ENCODE measurements around the gene VPS26A.

Gene VPS26A

GRCh38 chr10:69080226-69080625 is 43.8 kb upstream of the VPS26A start:
- Histone ChIP-seq H2AFZ (ENCODE audit: low read length) (no peak overlapping the region), H3K9me3 (replicated peaks in 1 of 2; ENCODE audit: control insufficient read depth in 2 of 2, insufficient read depth in 1 of 2, low read depth in 1 of 2, low read length in 2 of 2) (no peaks in the 10 kb centered on the region), H3K36me3 (replicated peaks in 1 of 2; ENCODE audit: control insufficient read depth in 2 of 2, insufficient read depth in 2 of 2, low read length in 2 of 2) (no peaks in the 10 kb centered on the region), H3K23ac (ENCODE audit: low read depth, low read length, poor library complexity) (no peak overlapping the region), H2BK12ac (ENCODE audit: low read length) (no peak overlapping the region), H3K18ac (ENCODE audit: low read length) (no peak overlapping the region), H2BK15ac (ENCODE audit: low read length) (no peak overlapping the region), H3K4me2 (ENCODE audit: insufficient read depth, low read length, poor library complexity, severe bottlenecking) (no peak overlapping the region), H3K4me1 (ENCODE audit: control insufficient read depth in 2 of 2, insufficient read depth in 1 of 2, low read depth in 1 of 2, low read length in 2 of 2) (peaks cover 0 to under 1% of the 10 kb centered on the region in 2 donors), H4K8ac (ENCODE audit: low read depth, low read length) (no peak overlapping the region), H4K91ac (ENCODE audit: low read depth, low read length, poor library complexity) (no peak overlapping the region), H2BK5ac (ENCODE audit: low read length) (no peak overlapping the region), H3K4ac (ENCODE audit: low read length) (no peak overlapping the region), H3K4me3 (ENCODE audit: low read length in 2 of 2) (no peak overlapping the region), H2BK120ac (ENCODE audit: low read depth, low read length) (no peak overlapping the region), H3K27me3 (ENCODE audit: control insufficient read depth in 3 of 3, insufficient read depth in 3 of 3, low read depth in 1 of 3, low read length in 3 of 3) (peaks cover 0 to 8% (median 0%) of the 10 kb centered on the region in 3 experiments), H3K27ac (replicated peaks; ENCODE audit: low read length) (no peak overlapping the region), H3K79me1 (ENCODE audit: low read depth, low read length) (peaks cover 2% of the 10 kb centered on the region), H3K9ac (ENCODE audit: low read depth, low read length, poor library complexity) (no peak overlapping the region), H3K14ac (ENCODE audit: low read length) (no peak overlapping the region), H2AK5ac (ENCODE audit: low read depth, low read length) (no peak overlapping the region)
- DNase-seq (ENCODE audit: low spot score) = no peak
- WGBS, 2 donors (ENCODE audit: extremely low coverage in 2 of 2, insufficient read length in 2 of 2, insufficient replicate concordance in 1 of 2) = no CpG with 5 or more reads among the region's 4 CpGs

- Histone ChIP-seq H2BK120ac (ENCODE audit: low read depth, low read length) (no peak overlapping the region), H3K4me3 (ENCODE audit: low read length in 2 of 2) (no peak overlapping the region), H3K36me3 (replicated peaks in 1 of 2; ENCODE audit: control insufficient read depth in 2 of 2, insufficient read depth in 2 of 2, low read length in 2 of 2) (no peaks in the 10 kb centered on the region), H2BK15ac (ENCODE audit: low read length) (no peak overlapping the region), H2BK5ac (ENCODE audit: low read length) (no peak overlapping the region), H3K27me3 (ENCODE audit: control insufficient read depth in 3 of 3, insufficient read depth in 3 of 3, low read depth in 1 of 3, low read length in 3 of 3) (no peaks in the 10 kb centered on the region), H3K4me1 (ENCODE audit: control insufficient read depth in 2 of 2, insufficient read depth in 1 of 2, low read depth in 1 of 2, low read length in 2 of 2) (peaks cover 4 to 5% of the 10 kb centered on the region in 2 donors), H4K91ac (ENCODE audit: low read depth, low read length, poor library complexity) (no peak overlapping the region), H3K27ac (replicated peaks; ENCODE audit: low read length) (no peak overlapping the region), H4K8ac (ENCODE audit: low read depth, low read length) (no peak overlapping the region), H3K18ac (ENCODE audit: low read length) (no peak overlapping the region), H3K9me3 (replicated peaks in 1 of 2; ENCODE audit: control insufficient read depth in 2 of 2, insufficient read depth in 1 of 2, low read depth in 1 of 2, low read length in 2 of 2) (no peaks in the 10 kb centered on the region), H3K4me2 (ENCODE audit: insufficient read depth, low read length, poor library complexity, severe bottlenecking) (no peak overlapping the region), H3K14ac (ENCODE audit: low read length) (no peak overlapping the region), H3K79me1 (ENCODE audit: low read depth, low read length) (peaks cover 2% of the 10 kb centered on the region), H2BK12ac (ENCODE audit: low read length) (no peak overlapping the region), H3K23ac (ENCODE audit: low read depth, low read length, poor library complexity) (no peak overlapping the region), H2AK5ac (ENCODE audit: low read depth, low read length) (no peak overlapping the region), H2AFZ (ENCODE audit: low read length) (peak overlapping the region; percentile 90), H3K9ac (ENCODE audit: low read depth, low read length, poor library complexity) (no peak overlapping the region), H3K4ac (ENCODE audit: low read length) (no peak overlapping the region)
- DNase-seq (ENCODE audit: low spot score) = no peak
- WGBS, 2 donors (ENCODE audit: extremely low coverage in 2 of 2, insufficient read length in 2 of 2, insufficient replicate concordance in 1 of 2) = no CpG with 5 or more reads among the region's 9 CpGs
Measured at GRCh38 chr10:69086001-69086509, 37.9 kb upstream of the VPS26A start.

GRCh38 chr10:69087590-69088470 is 36.1 kb upstream of the VPS26A start, which contains the start of gene SRGN:
Gene SRGN, plus strand, starts transcription at chr10:69088103. Its CDS starts 55 bp downstream, at chr10:69088158.
- H3K18ac ChIP-seq (ENCODE audit: low read length) = no peak within 1 kb of the TSS
- H3K9me3 ChIP-seq (replicated peaks in 1 of 2; ENCODE audit: control insufficient read depth in 2 of 2, insufficient read depth in 1 of 2, low read depth in 1 of 2, low read length in 2 of 2) = no peaks in the 10 kb centered on the region
- H3K4me1 ChIP-seq (ENCODE audit: control insufficient read depth in 2 of 2, insufficient read depth in 1 of 2, low read depth in 1 of 2, low read length in 2 of 2) = peaks cover 4 to 5% of the 10 kb centered on the region in 2 donors
- H4K8ac ChIP-seq (ENCODE audit: low read depth, low read length) = no peak within 1 kb of the TSS
- H2BK12ac ChIP-seq (ENCODE audit: low read length) = no peak within 1 kb of the TSS
- H3K23ac ChIP-seq (ENCODE audit: low read depth, low read length, poor library complexity) = no peak within 1 kb of the TSS
- no peak within 1 kb of the TSS for H4K91ac ChIP-seq (ENCODE audit: low read depth, low read length, poor library complexity)
- H3K14ac ChIP-seq (ENCODE audit: low read length) = no peak within 1 kb of the TSS
- peak within 1 kb of the TSS; percentile 33 for H2AFZ ChIP-seq (ENCODE audit: low read length)
- no peak within 1 kb of the TSS for H3K4ac ChIP-seq (ENCODE audit: low read length)
- H2BK5ac ChIP-seq (ENCODE audit: low read length) = no peak within 1 kb of the TSS
- H2BK120ac ChIP-seq (ENCODE audit: low read depth, low read length) = no peak within 1 kb of the TSS
- H3K4me2 ChIP-seq (ENCODE audit: insufficient read depth, low read length, poor library complexity, severe bottlenecking) = no peak within 1 kb of the TSS
- no peak within 1 kb of the TSS for H3K4me3 ChIP-seq (ENCODE audit: low read length in 2 of 2)
- H3K9ac ChIP-seq (ENCODE audit: low read depth, low read length, poor library complexity) = no peak within 1 kb of the TSS
- WGBS, 2 donors (ENCODE audit: extremely low coverage in 2 of 2, insufficient read length in 2 of 2, insufficient replicate concordance in 1 of 2) = no CpG with 5 or more reads among the region's 10 CpGs
- H3K27me3 ChIP-seq (ENCODE audit: control insufficient read depth in 3 of 3, insufficient read depth in 3 of 3, low read depth in 1 of 3, low read length in 3 of 3) = no peaks in the 10 kb centered on the region
- H3K36me3 ChIP-seq (replicated peaks in 1 of 2; ENCODE audit: control insufficient read depth in 2 of 2, insufficient read depth in 2 of 2, low read length in 2 of 2) = no peaks in the 10 kb centered on the region
- DNase-seq (ENCODE audit: low spot score) = no peak
- no peak within 1 kb of the TSS for H3K27ac ChIP-seq (replicated peaks; ENCODE audit: low read length)
- H3K79me1 ChIP-seq (ENCODE audit: low read depth, low read length) = peaks cover 2% of the 10 kb centered on the region
- no peak within 1 kb of the TSS for H2AK5ac ChIP-seq (ENCODE audit: low read depth, low read length)
- no peak within 1 kb of the TSS for H2BK15ac ChIP-seq (ENCODE audit: low read length)

GRCh38 chr10:69088471-69088769 is 35.6 kb upstream of the VPS26A start:
- H3K9me3 ChIP-seq (replicated peaks in 1 of 2; ENCODE audit: control insufficient read depth in 2 of 2, insufficient read depth in 1 of 2, low read depth in 1 of 2, low read length in 2 of 2) = no peaks in the 10 kb centered on the region
- no peak overlapping the region for H3K4me2 ChIP-seq (ENCODE audit: insufficient read depth, low read length, poor library complexity, severe bottlenecking)
- no peak overlapping the region for H3K4me3 ChIP-seq (ENCODE audit: low read length in 2 of 2)
- H3K27me3 ChIP-seq (ENCODE audit: control insufficient read depth in 3 of 3, insufficient read depth in 3 of 3, low read depth in 1 of 3, low read length in 3 of 3) = no peaks in the 10 kb centered on the region
- no CpG with 5 or more reads among the region's 3 CpGs for WGBS, 2 donors (ENCODE audit: extremely low coverage in 2 of 2, insufficient read length in 2 of 2, insufficient replicate concordance in 1 of 2)
- H3K36me3 ChIP-seq (replicated peaks in 1 of 2; ENCODE audit: control insufficient read depth in 2 of 2, insufficient read depth in 2 of 2, low read length in 2 of 2) = no peaks in the 10 kb centered on the region
- H2BK12ac ChIP-seq (ENCODE audit: low read length) = no peak overlapping the region
- no peak overlapping the region for H3K18ac ChIP-seq (ENCODE audit: low read length)
- H2AFZ ChIP-seq (ENCODE audit: low read length) = no peak overlapping the region
- no peak overlapping the region for H2AK5ac ChIP-seq (ENCODE audit: low read depth, low read length)
- H3K23ac ChIP-seq (ENCODE audit: low read depth, low read length, poor library complexity) = no peak overlapping the region
- no peak overlapping the region for H2BK120ac ChIP-seq (ENCODE audit: low read depth, low read length)
- H3K4me1 ChIP-seq (ENCODE audit: control insufficient read depth in 2 of 2, insufficient read depth in 1 of 2, low read depth in 1 of 2, low read length in 2 of 2) = peaks cover 4 to 5% of the 10 kb centered on the region in 2 donors
- H3K4ac ChIP-seq (ENCODE audit: low read length) = no peak overlapping the region
- no peak overlapping the region for H2BK15ac ChIP-seq (ENCODE audit: low read length)
- H3K9ac ChIP-seq (ENCODE audit: low read depth, low read length, poor library complexity) = no peak overlapping the region
- H4K8ac ChIP-seq (ENCODE audit: low read depth, low read length) = no peak overlapping the region
- peaks cover 2% of the 10 kb centered on the region for H3K79me1 ChIP-seq (ENCODE audit: low read depth, low read length)
- no peak for DNase-seq (ENCODE audit: low spot score)
- no peak overlapping the region for H3K27ac ChIP-seq (replicated peaks; ENCODE audit: low read length)
- H2BK5ac ChIP-seq (ENCODE audit: low read length) = no peak overlapping the region
- no peak overlapping the region for H4K91ac ChIP-seq (ENCODE audit: low read depth, low read length, poor library complexity)
- no peak overlapping the region for H3K14ac ChIP-seq (ENCODE audit: low read length)

All from neuronal stem cell (in vitro differentiated cells).